DMS114 treated with DMSO at 0.1 percent for 48 hours (cell line): ENCODE measurements around the gene COPB2.
"Not testable (repeated sequence)": the region's sequence is repeated elsewhere in the genome, so short reads cannot be mapped to it uniquely, and the experiment has no call there.

Experiments used
- DNase-seq: peaks from one replicate; lab custom pipeline; 2025; ENCODE audit not compliant: unreplicated experiment; lab: John Stamatoyannopoulos, UW

The COPB2 gene

GRCh38 chr3:139389552-139390368 is at the start of gene COPB2:
Gene COPB2 (minus strand): TSS chr3:139389647. CDS start chr3:139389550, 97 bp downstream.
- DNase-seq = peak; percentile 95

- DNase-seq = no peak
Observed at GRCh38 chr3:139434764-139435307, 45.4 kb upstream of the COPB2 start.

DNA sequence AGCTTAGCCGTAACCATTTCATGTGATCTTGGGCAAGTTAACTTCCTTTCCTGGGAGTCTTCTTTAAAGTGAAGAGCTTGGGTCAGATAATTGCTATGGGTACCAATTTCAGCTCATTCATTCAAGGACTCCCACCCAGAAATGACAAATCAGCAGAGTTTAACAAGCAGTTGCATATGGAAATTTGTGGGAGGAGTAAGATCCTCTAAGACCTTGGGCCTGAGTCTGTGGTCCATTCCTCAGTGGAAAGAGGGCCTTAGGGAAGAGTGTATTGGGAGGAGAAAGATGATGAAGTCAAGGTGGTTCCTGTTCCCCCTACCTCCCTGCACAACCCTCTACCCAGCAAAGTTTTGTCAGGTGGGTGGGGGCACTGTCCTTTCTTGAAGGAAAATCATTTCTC is 44.8 kb upstream of the COPB2 start:
- no peak for DNase-seq

DNA sequence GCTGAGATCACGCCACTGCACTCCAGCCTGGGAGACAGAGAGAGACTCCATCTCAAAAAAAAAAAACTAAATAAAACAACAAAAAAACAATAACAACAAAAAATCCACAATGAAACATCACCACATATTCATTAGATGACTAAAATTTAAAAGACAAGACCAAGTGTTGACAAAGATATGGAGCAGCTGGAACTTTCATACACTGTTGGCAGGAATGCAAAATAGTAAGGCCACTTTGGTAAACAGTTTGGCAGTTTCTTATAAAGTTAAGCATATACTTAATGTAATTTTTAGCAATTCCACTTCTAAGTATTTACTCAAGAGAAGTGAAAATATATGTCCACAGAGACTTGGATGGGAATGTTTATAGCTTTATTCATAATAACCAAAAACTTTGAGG is 43.6 kb upstream of the COPB2 start:
- DNase-seq = no peak

DNA sequence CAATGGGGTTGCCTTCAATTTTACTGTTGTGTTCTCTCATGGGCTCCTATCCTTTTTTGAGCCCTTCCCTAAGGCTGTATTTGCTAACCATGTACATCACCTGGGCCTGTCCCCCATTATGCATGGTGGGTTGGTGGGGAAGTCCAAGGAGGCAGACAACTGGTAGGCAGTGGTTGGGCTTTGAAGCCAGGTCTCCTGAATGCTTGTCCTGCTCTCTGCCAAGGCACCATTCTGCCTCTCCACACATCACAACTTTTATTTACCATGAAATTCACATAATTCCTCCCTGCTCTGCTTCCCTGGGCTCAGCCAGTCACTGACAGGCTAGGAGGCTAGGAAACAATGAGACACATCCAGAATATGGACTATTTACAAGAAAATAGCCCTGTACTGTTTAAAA is 41.0 kb upstream of the COPB2 start:
- DNase-seq = no peak

GRCh38 chr3:139427283-139428060 is 38.0 kb upstream of the COPB2 start:
- peak; percentile 74 for DNase-seq

- no peak for DNase-seq
Observed at GRCh38 chr3:139425745-139426400, 36.4 kb upstream of the COPB2 start.

DNA sequence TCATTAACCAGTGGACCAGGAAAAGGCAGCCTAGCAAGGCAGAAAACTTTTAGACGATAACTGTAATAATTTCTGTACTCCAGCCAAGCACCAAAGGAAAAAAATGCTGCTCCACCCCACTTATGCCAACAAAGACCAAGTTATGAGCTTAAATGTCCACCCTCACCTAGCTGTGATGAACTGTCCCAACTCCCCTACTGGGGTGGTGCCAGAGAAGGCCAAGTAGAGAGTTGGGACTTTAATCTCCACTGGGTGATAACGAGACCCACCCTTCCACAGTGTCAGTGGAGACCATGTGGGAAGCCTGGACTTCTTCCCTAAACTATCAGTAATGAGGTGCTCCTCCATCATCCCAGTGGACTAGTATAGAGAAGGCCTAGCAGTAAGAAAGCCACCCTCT is 33.8 kb upstream of the COPB2 start:
- no peak for DNase-seq

DNA sequence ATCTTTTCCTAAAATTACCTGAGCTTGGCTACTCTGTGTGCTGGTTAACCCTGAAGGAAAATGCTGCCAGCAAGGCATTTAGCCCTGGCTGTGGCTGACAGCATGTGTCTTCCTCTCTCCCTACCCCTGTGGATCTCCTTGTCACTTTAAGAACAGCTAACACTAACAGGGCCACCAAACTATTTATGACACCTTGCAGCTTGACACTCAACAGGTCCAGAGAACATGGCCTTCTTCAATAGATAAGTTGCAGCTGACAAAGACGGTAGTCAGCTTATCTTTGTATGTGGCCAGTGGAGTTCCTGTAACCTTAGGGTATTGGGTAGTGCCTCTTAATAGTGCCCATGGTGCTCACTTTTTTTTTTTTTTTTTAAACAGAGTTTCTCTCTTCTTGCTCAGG is 32.0 kb upstream of the COPB2 start:
- no peak for DNase-seq

DNA sequence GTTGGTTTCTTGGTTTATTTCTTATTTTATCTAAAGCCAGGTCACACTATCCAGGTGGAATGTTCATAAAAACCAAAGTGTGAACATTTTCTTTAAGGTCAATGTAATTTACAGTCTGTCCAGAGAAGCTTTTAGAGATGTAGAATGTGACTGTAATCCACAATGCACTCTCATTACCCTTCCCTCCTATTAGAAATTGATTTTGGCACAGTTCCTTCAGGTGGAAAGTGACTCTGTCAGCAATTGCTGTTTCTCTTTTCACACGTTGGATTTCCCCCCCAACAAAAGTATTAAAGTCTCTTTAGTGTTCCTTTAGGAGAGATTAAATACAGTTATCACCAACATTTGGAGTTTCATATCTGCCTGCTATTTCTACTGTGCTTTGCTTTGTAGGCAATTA is 31.6 kb upstream of the COPB2 start:
- DNase-seq = no peak

- no peak for DNase-seq
Observed at GRCh38 chr3:139418144-139418543, 28.7 kb upstream of the COPB2 start.

DNA sequence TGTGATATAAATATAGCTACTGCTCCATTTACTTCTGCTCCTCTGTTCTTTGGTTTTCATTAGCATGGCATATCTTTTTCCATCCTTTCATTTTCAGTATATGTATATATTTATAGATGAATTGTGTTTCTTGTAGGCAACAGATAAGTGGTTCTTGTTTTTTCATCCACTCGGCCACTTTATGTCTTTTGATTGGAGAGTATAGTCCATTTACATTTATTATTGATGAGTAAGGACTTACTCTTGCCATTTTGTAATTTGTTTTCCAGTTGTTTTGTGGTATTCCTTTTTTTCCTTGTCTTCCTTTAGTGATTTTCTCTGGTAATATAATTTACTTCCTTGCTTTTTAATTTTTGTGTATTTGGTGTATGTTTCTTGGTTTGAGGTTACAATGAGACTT is 26.8 kb upstream of the COPB2 start:
- DNase-seq = no peak

- no peak for DNase-seq
Observed at GRCh38 chr3:139414608-139415224, 25.3 kb upstream of the COPB2 start.

DNA sequence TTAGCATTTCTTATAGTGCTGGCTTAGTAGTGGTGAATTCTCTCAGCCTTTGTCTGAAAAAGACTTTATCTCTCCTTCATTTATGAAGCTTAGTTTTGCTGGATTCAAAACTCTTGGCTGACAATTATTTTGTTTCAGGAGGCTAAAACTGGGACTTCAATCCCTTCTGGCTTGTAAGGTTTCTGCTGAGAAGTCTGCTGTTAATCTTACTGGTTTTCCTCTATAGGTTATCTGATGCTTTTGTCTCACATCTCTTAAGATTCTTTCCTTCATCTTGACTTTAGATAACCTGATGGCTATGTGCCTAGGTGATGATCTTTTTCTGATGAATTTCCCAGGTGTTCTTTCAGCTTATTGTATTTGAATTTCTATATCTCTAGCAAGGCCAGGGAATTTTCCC is 23.4 kb upstream of the COPB2 start:
- DNase-seq = not testable (repeated sequence)

GRCh38 chr3:139401155-139401554 is 11.7 kb upstream of the COPB2 start:
- not testable (repeated sequence) for DNase-seq

- no peak for DNase-seq
Observed at GRCh38 chr3:139396707-139397106, 7.3 kb upstream of the COPB2 start.

DNA sequence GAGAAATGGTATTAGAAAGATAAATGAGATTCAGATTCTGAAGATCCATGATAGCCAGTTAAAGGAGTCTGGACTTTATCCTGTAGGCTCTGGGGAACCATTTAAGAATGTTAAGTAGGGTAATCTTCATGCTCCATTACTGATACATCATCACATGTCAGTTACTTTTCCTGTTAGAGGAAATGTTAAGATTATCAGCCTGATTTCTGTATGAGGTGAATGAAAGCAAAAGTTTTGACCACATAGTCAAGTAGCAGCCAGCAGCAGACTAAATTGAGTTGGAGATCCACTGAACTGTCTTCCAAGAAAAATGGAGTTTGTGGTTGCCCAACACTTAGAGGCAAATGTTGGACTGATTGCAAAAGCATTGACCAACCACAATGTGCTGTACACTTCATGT is 4.7 kb upstream of the COPB2 start:
- no peak for DNase-seq

GRCh38 chr3:139388821-139389551 is 461 bp downstream of the COPB2 start:
- no peak for DNase-seq

GRCh38 chr3:139388077-139388476 is 1.4 kb downstream of the COPB2 start:
- DNase-seq = no peak

GRCh38 chr3:139382291-139382690 is 7.2 kb downstream of the COPB2 start:
- DNase-seq = not testable (repeated sequence)
